8988T (cell line): ENCODE results near the gene CHSY1.

Experiments used
- DNase-seq: peaks from one replicate; pipeline ENCODE4 v3.0.0; 2011

The CHSY1 gene

GRCh38 chr15:101267320-101268104, 15.7 kb upstream of the CHSY1 start:
- DNase-seq, result no peak

GRCh38 chr15:101266787-101267186, 14.9 kb upstream of the CHSY1 start:
- no peak for DNase-seq

- no peak for DNase-seq
Measured at GRCh38 chr15:101266034-101266433, 14.2 kb upstream of the CHSY1 start.

GRCh38 chr15:101264911-101265641, 13.2 kb upstream of the CHSY1 start:
- DNase-seq, result no peak

- DNase-seq, result no peak
Measured at GRCh38 chr15:101264011-101264410, 12.2 kb upstream of the CHSY1 start.

- DNase-seq, result no peak
Measured at GRCh38 chr15:101262551-101262950, 10.7 kb upstream of the CHSY1 start.

- DNase-seq, result no peak
Measured at GRCh38 chr15:101258238-101259144, 6.6 kb upstream of the CHSY1 start.

- no peak for DNase-seq
Measured at GRCh38 chr15:101256757-101257156, 4.9 kb upstream of the CHSY1 start.

GRCh38 chr15:101255615-101256241, 3.9 kb upstream of the CHSY1 start:
- no peak for DNase-seq

GRCh38 chr15:101255051-101255395, 3.2 kb upstream of the CHSY1 start:
- DNase-seq, result no peak

- DNase-seq, result no peak
Measured at GRCh38 chr15:101254157-101255050, 2.6 kb upstream of the CHSY1 start.

- no peak for DNase-seq
Measured at GRCh38 chr15:101252836-101253235, 988 bp upstream of the CHSY1 start.

- DNase-seq, result peak; percentile 58
Measured at GRCh38 chr15:101250873-101251829, 697 bp downstream of the CHSY1 start.

- no peak for DNase-seq
Measured at GRCh38 chr15:101250341-101250831, 1.5 kb downstream of the CHSY1 start.

- DNase-seq, result no peak
Measured at GRCh38 chr15:101248274-101248673, 3.6 kb downstream of the CHSY1 start.

GRCh38 chr15:101246824-101247745, 4.8 kb downstream of the CHSY1 start:
- DNase-seq, result no peak

- no peak for DNase-seq
Measured at GRCh38 chr15:101246391-101246790, 5.5 kb downstream of the CHSY1 start.

GRCh38 chr15:101244889-101245668, 6.8 kb downstream of the CHSY1 start:
- DNase-seq, result no peak
